Colon (tissue), 2 donors: ENCODE results near the gene FGF2.

Experiments used
- FAIRE-seq: peaks from 2 replicates; lab custom pipeline; 2012; peaks lifted over from hg19 to GRCh38; lab: Jason Lieb, UNC
- donor health status: control.
- donor health status: control.

Gene FGF2

DNA sequence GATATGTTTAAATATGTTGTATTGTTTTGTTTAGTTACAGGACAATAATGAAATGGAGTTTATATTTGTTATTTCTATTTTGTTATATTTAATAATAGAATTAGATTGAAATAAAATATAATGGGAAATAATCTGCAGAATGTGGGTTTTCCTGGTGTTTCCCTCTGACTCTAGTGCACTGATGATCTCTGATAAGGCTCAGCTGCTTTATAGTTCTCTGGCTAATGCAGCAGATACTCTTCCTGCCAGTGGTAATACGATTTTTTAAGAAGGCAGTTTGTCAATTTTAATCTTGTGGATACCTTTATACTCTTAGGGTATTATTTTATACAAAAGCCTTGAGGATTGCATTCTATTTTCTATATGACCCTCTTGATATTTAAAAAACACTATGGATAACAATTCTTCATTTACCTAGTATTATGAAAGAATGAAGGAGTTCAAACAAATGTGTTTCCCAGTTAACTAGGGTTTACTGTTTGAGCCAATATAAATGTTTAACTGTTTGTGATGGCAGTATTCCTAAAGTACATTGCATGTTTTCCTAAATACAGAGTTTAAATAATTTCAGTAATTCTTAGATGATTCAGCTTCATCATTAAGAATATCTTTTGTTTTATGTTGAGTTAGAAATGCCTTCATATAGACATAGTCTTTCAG lies 68.8 kb downstream of the FGF2 start:
- FAIRE-seq = no peak

DNA sequence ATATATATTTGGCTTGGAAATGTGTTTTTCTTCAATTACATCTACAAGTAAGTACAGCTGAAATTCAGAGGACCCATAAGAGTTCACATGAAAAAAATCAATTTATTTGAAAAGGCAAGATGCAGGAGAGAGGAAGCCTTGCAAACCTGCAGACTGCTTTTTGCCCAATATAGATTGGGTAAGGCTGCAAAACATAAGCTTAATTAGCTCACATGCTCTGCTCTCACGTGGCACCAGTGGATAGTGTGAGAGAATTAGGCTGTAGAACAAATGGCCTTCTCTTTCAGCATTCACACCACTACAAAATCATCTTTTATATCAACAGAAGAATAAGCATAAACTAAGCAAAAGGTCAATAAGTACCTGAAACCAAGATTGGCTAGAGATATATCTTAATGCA lies 69.6 kb downstream of the FGF2 start:
- FAIRE-seq = no peak

DNA sequence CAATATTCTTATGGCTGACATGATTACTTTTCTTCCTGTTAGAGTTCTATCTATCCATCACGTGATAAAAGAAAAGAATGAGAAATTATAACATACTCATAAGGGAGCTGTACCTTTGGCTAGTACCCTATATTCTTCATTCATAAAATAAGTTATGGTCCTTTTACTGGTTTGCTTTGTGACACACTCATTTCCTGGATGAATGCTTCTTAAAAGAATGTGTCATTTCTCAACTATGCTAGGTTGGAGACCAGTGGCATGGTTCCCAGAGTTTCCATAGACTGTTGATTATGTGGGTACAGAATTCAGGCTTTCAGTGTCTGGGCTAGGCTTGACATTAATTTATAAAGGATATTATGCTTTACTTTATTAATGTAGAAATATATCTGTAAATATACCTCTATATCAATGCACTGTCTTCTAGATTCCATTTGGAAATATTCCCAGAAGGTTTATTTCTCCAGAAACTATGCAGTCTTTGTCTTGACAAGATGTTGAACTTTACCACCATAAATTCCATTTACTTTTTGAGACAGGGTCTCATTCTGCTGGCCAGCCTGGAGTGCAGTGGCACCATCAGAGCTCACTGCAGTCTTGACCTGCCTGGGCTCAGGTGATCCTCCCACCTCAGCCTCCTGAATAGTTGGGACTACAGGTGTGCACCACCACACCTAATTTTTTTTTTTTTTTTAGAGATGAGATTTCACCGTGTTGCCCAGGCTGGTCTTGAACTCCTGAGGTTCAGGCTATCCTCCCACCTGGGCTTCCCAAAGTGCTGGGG lies 71.9 kb downstream of the FGF2 start:
- FAIRE-seq = no peak

DNA sequence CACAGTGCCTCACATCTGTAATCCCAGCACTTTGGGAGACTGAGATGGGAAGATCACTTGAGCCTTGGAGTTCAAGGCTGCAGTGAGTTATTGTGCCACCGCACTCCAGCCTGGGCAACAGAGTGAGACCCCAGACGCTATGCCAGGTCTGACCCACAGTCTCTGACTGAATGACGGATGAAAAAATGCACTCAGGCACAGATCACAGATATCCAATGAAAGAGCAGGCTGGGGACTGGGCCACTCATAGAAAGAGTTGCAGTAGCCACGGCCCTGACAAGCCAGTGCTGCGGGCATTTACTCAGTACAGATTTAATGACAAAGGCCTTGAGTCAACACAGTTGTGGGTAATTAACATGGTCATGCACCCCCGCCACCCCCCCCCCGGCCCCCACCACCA lies 73.1 kb downstream of the FGF2 start:
- no peak for FAIRE-seq

DNA sequence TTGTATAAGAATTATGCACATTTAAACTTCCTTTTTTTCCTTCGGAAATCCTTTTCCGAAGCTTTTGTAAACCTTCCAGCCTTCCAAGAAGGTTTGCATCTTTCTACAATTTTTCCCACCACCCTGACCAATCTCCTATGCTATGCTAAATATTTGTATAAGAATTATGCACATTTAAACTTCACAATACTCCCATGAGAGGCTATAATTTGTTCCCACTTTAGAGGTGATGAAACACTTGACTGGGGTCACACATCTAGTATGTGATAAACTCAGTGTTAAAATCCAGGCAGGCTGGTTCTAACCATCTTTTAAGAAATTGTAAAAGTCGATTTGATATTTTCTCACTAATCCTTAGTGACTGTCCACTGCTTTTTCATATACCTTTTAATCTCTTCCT lies 73.7 kb downstream of the FGF2 start:
- FAIRE-seq = no peak

DNA sequence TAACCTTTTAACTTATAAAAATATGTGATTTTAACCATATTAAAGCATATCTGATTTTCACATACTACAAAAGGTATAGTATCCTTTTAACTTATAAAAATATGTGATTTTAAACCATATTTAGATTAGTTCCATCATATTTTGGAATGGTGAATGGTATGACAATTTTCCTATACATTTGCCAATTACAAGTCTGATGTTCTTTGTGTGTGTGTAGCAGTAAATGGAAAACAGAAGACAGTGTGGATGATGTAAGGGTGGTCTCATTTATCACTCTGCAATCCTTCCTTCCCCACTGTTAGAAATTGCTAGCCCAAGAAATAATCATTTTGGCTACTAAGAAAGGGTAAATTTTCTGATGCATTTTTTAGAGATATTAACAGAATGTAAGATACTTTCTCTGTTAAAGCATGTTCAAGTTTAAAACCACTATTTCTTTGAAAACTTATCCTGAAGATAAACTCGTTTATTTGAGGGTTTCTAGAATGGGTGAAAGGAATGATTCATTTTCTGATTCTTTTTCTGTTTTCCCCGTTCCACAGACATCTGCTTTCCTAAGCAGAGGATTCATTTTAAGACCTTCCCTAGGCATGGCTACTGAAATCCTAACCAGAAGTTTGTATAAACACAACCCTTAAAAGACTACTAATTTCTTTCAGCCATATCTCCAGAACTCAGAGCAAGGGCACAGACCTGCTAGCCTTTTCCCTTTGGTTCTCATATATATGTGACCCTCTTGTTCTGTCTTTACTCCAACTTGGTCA lies 74.8 kb downstream of the FGF2 start:
- no peak for FAIRE-seq

DNA sequence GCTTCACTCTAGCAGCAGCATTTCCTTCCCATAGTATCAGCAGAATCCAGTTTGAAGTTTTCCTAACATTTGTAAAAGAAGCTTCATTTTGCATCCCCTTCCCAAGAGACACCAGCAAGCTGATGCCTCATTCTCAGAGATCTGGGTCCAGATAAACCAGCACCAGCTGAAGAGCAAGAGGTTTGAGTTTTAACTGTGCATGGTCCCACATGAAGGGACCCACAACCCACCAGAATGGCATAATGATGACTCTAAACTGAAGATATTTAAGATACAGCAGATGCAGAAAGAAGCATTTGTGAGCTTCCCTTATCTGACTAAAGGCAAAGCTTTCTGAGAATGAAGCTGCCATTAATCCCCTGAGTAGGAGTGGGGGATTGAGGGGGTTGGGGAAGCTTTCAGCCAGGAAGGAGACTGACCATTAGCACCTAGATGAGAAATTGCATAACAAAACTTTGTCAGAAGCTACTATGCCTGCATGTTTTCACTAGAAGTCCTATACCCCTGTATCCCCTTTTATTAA lies 77.2 kb downstream of the FGF2 start:
- no peak for FAIRE-seq

DNA sequence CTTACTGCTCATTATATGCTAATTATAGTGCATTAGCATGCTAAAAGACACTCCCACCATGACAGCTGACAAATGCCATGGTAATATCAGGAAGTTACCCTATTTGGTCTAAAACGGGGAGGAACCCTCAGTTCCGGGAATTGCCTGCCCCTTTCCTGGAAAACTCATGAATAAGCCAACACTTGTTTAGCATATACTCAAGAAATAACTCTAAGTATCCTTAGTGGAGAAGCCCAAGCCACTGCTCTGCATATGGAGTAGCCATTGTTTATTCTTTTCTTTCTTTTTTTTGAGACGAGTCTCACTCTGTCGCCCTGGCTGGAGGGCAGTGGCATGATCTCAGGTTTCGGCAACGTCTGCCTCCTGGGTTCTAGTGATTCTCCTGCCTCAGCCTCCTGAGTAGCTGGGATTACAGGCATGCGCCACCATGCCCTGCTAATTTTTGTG lies 80.3 kb downstream of the FGF2 start:
- no peak for FAIRE-seq

DNA sequence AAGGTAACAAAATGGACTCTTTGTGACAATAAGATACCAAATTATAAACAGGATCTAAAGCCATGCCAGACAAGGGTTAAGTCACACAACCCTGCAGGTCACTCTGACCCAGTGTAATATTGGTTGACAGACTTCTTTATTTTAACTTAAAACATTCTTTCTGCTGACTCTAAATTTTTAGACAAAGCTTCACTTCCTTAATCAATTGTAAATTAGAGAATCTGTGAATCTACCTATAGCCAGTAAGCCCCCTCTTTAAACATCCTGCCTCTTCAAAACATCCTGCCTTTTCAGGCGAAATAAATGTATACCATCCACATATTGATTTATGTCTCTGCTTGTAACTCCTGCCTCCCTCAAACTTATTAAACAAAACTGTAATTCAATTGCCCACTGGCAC lies 81.6 kb downstream of the FGF2 start:
- no peak for FAIRE-seq

DNA sequence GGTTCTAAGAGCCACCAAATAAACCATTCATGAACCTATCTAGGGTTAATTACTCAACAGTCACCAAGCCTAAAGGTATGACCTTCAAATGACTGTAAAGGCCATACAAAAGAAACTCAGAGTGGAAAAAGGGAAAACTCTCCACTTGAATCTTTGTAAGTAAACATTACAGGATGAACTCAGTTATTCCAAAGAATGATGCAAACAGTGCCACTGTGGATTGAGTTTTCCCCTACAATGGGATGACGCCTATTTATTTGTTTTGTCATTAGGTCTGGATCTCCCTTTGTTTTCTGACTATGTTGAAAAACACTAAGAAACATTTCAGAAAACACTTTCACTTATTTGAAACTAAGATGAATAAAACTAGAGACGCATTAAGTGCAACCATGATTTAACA lies 83.1 kb downstream of the FGF2 start:
- FAIRE-seq = no peak

DNA sequence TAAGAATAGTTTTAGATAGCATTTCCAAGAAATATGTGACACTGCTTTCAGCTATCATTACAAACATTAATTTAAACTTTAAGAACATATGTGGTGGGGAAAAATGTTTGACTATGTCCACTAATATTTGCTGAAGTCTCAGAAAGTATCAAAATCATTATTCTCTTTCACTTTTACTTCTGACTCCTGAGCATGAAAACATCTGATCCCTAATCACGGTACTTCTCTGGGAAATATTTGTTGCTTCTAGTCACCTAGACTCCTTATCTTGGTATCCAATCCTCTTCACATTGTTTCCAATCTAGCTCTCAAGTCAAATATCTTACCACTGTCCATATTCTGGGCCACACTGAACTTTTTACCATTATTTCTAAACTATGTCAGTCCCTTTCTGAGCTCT lies 85.0 kb downstream of the FGF2 start:
- FAIRE-seq = no peak

DNA sequence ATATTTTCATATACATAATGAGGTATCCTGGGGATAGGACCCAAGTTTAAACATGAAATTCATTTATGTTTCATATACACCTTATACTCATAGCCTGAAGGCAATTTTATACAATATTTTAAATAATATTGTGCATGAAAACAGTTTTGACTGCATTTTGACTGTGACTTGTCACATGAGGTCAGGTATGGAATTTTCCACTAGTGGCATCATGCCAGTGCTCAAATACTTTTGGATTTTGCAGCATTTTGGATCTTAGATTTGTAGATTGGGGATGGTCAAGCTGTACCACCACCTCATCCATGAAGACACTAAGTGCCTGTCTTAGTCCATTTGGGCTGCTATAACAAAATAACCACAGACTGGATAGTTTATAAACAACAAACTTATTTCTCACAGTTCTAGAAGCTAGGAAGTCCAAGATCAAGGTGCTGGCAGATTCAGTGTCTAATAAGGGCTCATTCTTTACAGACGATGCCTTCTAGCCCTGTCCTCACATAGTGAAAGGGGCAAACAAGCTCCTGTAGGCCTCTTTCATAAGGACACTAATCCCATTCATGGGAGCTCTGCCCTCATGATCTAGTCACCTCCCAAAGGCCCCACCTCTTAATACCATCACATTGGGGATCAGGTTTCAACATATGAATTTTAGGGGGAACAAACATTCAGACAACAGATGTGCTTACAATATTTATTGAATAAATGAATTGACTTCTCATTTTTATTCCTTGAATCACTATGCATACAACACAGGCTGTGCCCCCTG lies 86.4 kb downstream of the FGF2 start:
- no peak for FAIRE-seq

DNA sequence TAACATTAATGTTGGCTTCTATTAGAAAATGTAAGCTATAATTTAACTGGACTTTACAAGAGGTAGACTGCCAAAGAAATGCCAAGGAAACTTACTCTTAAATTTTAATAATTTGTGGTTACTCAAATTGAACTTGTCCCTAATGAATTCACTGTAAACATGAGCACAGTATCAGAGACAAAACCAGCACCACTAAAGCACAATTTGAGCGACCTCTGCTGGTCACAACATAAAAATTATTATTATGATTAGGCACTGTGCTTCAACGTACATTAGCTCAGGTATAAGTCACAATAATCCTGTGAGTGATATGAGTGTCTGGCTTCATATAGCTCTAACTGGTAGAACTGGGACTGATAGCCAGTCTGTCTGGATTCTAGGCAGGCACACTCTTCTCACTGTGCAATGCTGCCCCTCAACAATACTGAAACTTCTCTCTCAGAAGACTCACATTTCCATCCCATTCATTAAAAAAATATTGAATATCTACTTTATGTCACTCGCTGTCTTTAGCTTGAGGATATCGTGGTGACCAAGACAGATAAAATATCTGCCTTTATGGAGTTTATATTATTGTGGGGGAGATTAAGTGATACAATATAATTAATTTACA lies 87.8 kb downstream of the FGF2 start:
- no peak for FAIRE-seq

DNA sequence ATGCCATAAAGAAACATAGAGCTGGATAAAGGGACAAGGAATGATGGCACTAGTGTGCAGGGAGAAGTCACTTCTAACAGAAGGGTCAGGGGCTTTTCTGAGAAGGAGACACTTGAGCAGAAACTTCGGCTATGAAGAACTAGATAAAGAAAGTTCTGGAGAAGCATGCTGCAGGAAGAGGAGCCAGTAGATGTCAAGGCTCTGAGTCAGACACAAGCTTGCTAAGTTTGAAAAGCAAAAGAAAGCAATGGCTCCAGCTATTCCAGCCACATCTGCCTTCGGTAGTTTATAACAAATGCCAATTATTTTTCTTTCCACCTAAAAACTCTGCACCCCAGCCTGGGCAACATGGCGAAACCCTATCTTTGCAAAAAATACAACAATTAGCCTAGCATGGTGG lies 88.3 kb downstream of the FGF2 start:
- FAIRE-seq = no peak

DNA sequence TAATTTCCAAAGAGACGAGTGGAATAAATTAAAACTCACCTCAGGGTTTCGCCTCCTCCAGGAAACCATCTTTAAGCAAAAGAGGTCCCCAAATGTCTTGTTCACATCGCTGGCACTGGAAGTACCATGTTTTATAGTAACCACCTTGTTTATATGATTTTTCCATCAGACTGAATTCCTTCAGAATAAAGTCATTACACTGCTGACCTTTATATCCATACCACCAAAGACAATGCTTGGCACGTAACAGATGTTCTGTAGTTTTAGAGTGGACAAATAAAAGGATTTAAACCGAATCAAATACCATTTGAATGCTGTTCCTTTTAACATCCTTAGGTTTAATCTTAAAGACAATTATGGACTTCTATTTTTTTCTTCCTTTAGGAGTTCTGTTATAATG lies 91.1 kb downstream of the FGF2 start:
- FAIRE-seq = no peak

DNA sequence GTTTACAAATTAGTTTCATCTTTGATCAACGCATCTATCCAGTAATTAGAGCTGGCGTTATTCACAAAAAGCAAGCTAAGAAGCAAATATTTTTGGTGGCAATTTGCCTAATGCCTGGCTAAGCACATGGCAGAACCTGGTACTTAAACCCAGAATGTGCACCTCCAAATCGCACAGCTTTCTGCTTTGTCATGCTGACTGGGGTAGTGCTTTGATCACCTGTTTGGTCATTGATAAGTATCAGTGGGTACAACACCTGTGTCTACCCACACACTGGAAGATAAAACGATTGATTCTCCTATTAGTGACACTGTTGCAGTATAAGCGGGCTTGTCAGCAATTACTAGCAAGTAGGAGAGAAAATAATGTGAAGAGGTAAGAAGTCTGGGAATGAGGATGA lies 93.8 kb downstream of the FGF2 start:
- no peak for FAIRE-seq

DNA sequence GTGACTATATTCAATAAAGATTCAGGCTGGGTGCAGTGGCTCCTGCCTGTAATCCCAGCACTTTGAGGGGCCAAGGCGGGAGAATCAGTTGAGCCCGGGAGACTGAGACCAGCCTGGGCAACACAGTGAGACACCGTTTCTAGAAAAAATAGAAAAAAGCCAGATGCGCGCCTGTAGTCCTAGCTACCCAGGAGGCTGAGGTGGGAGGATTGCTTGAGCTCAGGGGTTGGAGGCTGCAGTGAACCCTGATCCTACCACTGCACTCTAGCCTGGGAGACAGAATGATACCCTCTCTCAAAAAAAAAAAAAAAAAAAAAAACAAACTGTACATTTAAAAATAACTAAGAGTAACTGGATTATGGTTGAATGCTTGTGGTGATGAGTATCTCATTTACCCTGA lies 94.7 kb downstream of the FGF2 start:
- no peak for FAIRE-seq

DNA sequence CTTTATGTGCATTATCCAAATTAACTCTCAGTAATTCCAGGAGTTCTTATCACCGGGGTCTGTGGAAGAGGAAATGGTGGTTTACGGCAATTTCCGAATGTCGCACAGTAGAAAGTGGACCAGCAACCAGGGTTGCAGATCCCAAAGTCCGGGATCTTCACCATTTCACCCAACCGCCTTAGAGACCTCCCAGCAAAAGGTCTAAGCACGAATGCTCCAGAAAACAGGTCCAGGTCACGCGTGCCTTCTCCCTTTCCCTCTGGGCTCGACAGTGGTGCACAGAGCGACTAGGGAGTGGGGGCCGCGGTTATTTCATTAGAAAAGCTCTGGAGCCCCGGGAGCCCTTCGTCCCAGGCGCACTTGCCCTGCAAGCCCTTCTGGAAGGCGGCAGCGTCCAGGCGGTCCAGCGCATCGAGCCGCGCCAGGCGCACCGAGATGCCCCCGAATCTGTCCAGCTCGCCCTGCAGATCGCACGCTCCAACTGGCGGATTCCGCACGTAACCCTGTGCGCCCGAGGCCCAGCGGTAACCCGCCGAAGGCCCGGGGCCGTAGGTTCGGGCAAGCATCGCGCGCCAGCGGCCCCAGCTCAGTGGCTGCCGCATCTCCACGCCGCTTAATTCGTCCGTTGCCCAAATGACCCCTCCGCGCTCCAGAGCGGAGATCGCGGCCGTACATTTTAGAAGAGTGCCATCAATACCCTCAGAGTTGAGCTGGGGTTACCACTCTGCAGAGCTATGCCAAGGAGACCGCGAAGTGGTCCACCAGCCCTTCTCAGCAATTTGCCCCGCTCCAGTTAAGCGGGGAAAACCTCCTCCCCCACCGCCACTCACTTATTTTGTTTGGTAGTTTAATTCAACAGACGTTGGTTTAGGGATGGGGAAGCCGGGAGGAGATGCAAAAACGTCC lies 95.6 kb downstream of the FGF2 start, which contains the start of gene NUDT6:
Gene NUDT6 (minus strand): TSS at position 627 of the 906 bp plus-strand sequence. CDS start 25 bp downstream, at position 602.
- no peak for FAIRE-seq

DNA sequence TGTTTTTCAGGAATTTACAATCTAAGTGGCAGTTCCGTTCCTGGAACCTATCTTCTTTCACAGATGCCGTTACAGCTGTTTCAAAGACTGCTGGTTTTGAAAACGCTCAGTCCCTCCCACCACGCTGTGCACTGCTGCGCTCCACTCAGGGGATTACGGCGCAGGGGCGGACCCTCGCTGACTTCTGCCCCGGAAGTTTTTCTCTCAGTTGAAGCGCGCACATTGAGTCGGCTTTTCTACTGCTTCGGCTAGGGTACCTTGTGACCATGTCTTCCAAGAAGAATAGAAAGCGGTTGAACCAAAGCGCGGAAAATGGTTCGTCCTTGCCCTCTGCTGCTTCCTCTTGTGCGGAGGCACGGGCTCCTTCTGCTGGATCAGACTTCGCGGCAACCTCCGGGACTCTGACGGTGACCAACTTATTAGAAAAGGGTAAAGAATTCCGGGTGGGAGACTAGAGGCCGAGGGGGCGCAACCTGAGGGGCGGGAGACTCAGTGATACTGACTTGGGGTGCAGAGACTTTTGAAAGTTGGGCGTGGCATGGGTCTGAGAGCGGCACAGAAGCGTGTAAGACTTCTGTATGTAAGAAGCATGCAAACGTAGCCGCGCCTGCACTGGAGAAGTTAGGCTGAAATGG lies 96.4 kb downstream of the FGF2 start:
- no peak for FAIRE-seq

DNA sequence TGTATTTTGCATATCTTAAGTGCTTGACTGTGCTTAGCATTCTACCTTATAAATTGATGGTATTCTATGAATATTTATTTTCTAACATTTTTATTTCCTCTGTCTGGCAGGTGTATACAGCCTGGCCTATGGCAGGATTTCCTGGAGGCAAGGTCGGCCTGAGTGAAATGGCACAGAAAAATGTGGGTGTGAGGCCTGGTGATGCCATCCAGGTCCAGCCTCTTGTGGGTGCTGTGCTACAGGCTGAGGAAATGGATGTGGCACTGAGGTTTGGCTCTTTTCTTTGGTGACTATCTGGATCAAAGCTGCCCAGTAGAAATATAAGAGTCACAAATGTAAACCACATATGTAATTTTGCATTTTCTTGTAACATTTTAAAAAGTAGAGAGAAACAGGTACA lies 102.3 kb downstream of the FGF2 start:
- no peak for FAIRE-seq
